BJ (cell line): ENCODE results near the gene C11orf54. TPM values are rescaled to one million over a fixed set of nuclear protein-coding genes. Genes with fewer than 3 reads are reported as not detected.
"Not testable (repeated sequence)": the region's sequence is repeated elsewhere in the genome, so short reads cannot be mapped to it uniquely, and the experiment has no call there.

ENCODE experiments used
- CTCF ChIA-PET: fragments of 350-600 bp; formaldehyde crosslinking; extraction: SDS; loops from one replicate; lab custom pipeline; 2021; ENCODE audit warnings: antibody characterized with exemption, inconsistent platforms; lab: Yijun Ruan, JAX
- POLR2A ChIA-PET: fragments of 300-600 bp; sonication (Branson Sonifier 250); formaldehyde crosslinking; extraction: SDS; loops from one replicate; lab custom pipeline; 2021; ENCODE audit warnings: antibody characterized with exemption; lab: Charles Lee
- DNase-seq: peaks from one replicate; pipeline ENCODE4 v3.0.0-alpha.2; 2011; ENCODE audit warnings: low read depth
- H3K27me3 ChIP-seq: 2 replicates; pipeline ENCODE4 v1.6.0; 2011; ENCODE audit warnings: low read length; ENCODE audit not compliant: control insufficient read depth, insufficient read depth
- H3K36me3 ChIP-seq: 2 replicates; pipeline ENCODE4 v1.5.1; 2011; ENCODE audit warnings: low read length; ENCODE audit not compliant: control insufficient read depth, insufficient read depth
- H3K4me3 ChIP-seq: 2 replicates; pipeline ENCODE4 v1.5.1; 2011; ENCODE audit warnings: low read depth, mild to moderate bottlenecking, control low read depth, low read length
- CTCF ChIP-seq: IDR thresholded peaks from 2 replicates; pipeline ENCODE4 v1.5.1; 2011; ENCODE audit warnings: low read depth, mild to moderate bottlenecking, control low read depth, inconsistent platforms, low read length, moderate library complexity; ENCODE audit not compliant: insufficient read depth
- polyA plus RNA-seq: library from polyadenylated mRNA; depleted of rRNA; stranded (reverse); fragments of >200 nt; gene quantifications from 2 replicates; pipeline ENCODE4 v1.2.3, GENCODE V29; 2011

Gene C11orf54
- polyA plus RNA-seq, 1 experiment: 6.8 TPM

- DNase-seq, POLR2A ChIA-PET, H3K27me3 ChIP-seq, H3K36me3 ChIP-seq, H3K4me3 ChIP-seq: not testable (repeated sequence)
- CTCF ChIA-PET: interaction anchor here (1.7 kb wide), 1 partner anchor 9 kb away, joined by 4 read pairs; no protein-coding TSS in a partner anchor
- TF ChIP-seq CTCF: 0 out of 2 replicates have a peak, but pooled peaks have one; percentile 2
Observed at GRCh38 chr11:93745005-93745755, 3.7 kb downstream of the C11orf54 start.

- DNase-seq: no peak
- TF ChIP-seq CTCF: no peak
- Histone ChIP-seq H3K36me3 (peaks cover 6% of the 10 kb centered on the region), H3K4me3 (no peak overlapping the region), H3K27me3 (no peaks in the 10 kb centered on the region)
- ChIA-PET CTCF (interaction anchor here (1.7 kb wide), 1 partner anchor 10 kb away, joined by 4 read pairs; no protein-coding TSS in a partner anchor), POLR2A (no interaction called here)
Observed at GRCh38 chr11:93746101-93746500, 4.6 kb downstream of the C11orf54 start.

- no peaks in the 10 kb centered on the region for H3K27me3 ChIP-seq
- no peak overlapping the region for H3K4me3 ChIP-seq
- H3K36me3 ChIP-seq: peaks cover 6% of the 10 kb centered on the region
- TF ChIP-seq CTCF: no peak
- no peak for DNase-seq
- ChIA-PET POLR2A (no interaction called here), CTCF (no interaction called here)
Observed at GRCh38 chr11:93747122-93747521, 5.7 kb downstream of the C11orf54 start.

- DNase-seq: no peak
- POLR2A ChIA-PET: interaction anchor here (0.6 kb wide), 1 partner anchor 9 kb away, joined by 3 read pairs; no protein-coding TSS in a partner anchor
- Histone ChIP-seq H3K4me3 (no peak overlapping the region), H3K36me3 (no peaks in the 10 kb centered on the region), H3K27me3 (no peaks in the 10 kb centered on the region)
- CTCF ChIA-PET: no interaction called here
- TF ChIP-seq CTCF: no peak
Observed at GRCh38 chr11:93751001-93751400, 9.5 kb downstream of the C11orf54 start.

GRCh38 chr11:93753241-93753640 lies 11.8 kb downstream of the C11orf54 start:
- ChIA-PET POLR2A (no interaction called here), CTCF (no interaction called here)
- no peaks in the 10 kb centered on the region for H3K27me3 ChIP-seq
- no peak for DNase-seq
- peaks cover 4% of the 10 kb centered on the region for H3K36me3 ChIP-seq
- no peak overlapping the region for H3K4me3 ChIP-seq
- TF ChIP-seq CTCF: no peak
